Right cardiac atrium (tissue), 5 donors: ENCODE data around the gene PPP1R15B. TPM values are rescaled to one million over a fixed set of nuclear protein-coding genes. Genes with fewer than 3 reads are reported as not detected.
A peak's percentile ranks its signal among the peaks of the same experiment; 100 is the strongest.

Experiments
- ATAC-seq, 2 donors: fragments of 200-7000 bp; cut with Tn5 transposase; one replicate each; pipeline versions ENCODE4 v1.8.0 to v1.9.1; 2020; ENCODE audit warnings: moderate library complexity in 2 of 2, mild to moderate bottlenecking in 1 of 2
- DNase-seq, 3 donors: peaks; one replicate each; pipeline ENCODE4 v3.0.0-alpha.2; 2020
- H3K27ac ChIP-seq: one replicate; pipeline ENCODE4 v1.5.1; 2013; ENCODE audit warnings: mild to moderate bottlenecking, low read length, control low read depth, moderate library complexity
- H3K27me3 ChIP-seq: one replicate; pipeline ENCODE4 v1.6.1; 2013; ENCODE audit not compliant: control insufficient read depth, insufficient read depth
- H3K4me1 ChIP-seq: one replicate; pipeline ENCODE4 v1.6.1; 2013; ENCODE audit warnings: low read length; ENCODE audit not compliant: control insufficient read depth, insufficient read depth
- H3K4me3 ChIP-seq: one replicate; pipeline ENCODE4 v1.5.1; 2013; ENCODE audit warnings: low read length, control low read depth
- H3K9me3 ChIP-seq: one replicate; pipeline ENCODE4 v1.6.1; 2013; ENCODE audit warnings: low read length; ENCODE audit not compliant: control insufficient read depth
- WGBS: extraction: QIAGEN DNeasy Blood & Tissue Kit; methylation state at CpG from one replicate; pipeline ENCODE4 v1.1.7; 2013; 5-methylcytosine and 5-hydroxymethylcytosine counted together
- intact Hi-C, 4 donors: fragments of 100-400 bp; cut with DNase I; formaldehyde crosslinking; loops; one replicate each; pipeline versions ENCODE4 v1.11.0 to v1.14.0; 2022 to 2023
- long read RNA-seq, 4 donors: library from polyadenylated mRNA; unstranded; transcript quantifications; one replicate each; pipeline ENCODE4 v2.0.0, GENCODE V29; 2020 to 2021
- polyA plus RNA-seq: library from polyadenylated mRNA; stranded (reverse); fragments of 200-250 nt; gene quantifications from one replicate; pipeline ENCODE4 v1.2.3, GENCODE V29; 2013
- total RNA-seq, 4 donors: library from RNA; stranded (reverse); fragmentation: NEBNext Ultra II Directional; extraction: Animal tissue kit (Norgen Biotek cat#: 25700); gene quantifications; one replicate each; pipeline ENCODE4 v1.2.1, GENCODE V29; 2021
- donor health status: healthy with polysubstance abuse.
- donor health status: DM: no; HTN: yes; CAD: no.
- donor health status: DM: no; HTN: no; CAD: no.
- donor health status: DM: no; HTN: yes; CAD: no; lungs with severe emphysema.
- donor health status: DM: yes; HTN: yes; CAD: no.

Gene PPP1R15B
- total RNA-seq, result 10 to 100 TPM; 20.0 to 36.3 (median 23.9) TPM
- polyA plus RNA-seq, result 14.2 TPM
- long read RNA-seq, donor 1, full-length matches to known transcripts, result 16 of 18 reads
- long read RNA-seq, donor 1, partial matches to known transcripts, result 0 of 18 reads
- long read RNA-seq, donor 1, other reads (novel, unspliced or antisense), result 2 of 18 reads
- long read RNA-seq, donor 2, full-length matches to known transcripts, result 7 of 7 reads
- long read RNA-seq, donor 2, partial matches to known transcripts, result 0 of 7 reads
- long read RNA-seq, donor 2, other reads (novel, unspliced or antisense), result 0 of 7 reads
- long read RNA-seq, donor 3, full-length matches to known transcripts, result 40 of 44 reads
- long read RNA-seq, donor 3, partial matches to known transcripts, result 0 of 44 reads
- long read RNA-seq, donor 3, other reads (novel, unspliced or antisense), result 4 of 44 reads
- long read RNA-seq, donor 4, full-length matches to known transcripts, result 10 of 10 reads
- long read RNA-seq, donor 4, partial matches to known transcripts, result 0 of 10 reads
- long read RNA-seq, donor 4, other reads (novel, unspliced or antisense), result 0 of 10 reads

- peak within 1 kb of the TSS; percentile 99 for H3K27ac ChIP-seq
- peak; percentile 97 to 99 (median 98) for DNase-seq
- intact Hi-C loops, result no loop called here
- H3K4me1 ChIP-seq, result no peaks in the 10 kb centered on the region
- peak; percentile 94 to 95 for ATAC-seq
- H3K9me3 ChIP-seq, result no peaks in the 10 kb centered on the region
- WGBS, result under 1% methylated on average over 68 of the region's 69 CpGs
- H3K27me3 ChIP-seq, result no peaks in the 10 kb centered on the region
- H3K4me3 ChIP-seq, result peak within 1 kb of the TSS; percentile 93
Measured at GRCh38 chr1:204411451-204412204, at the start of gene PPP1R15B. Gene PPP1R15B (minus strand): TSS chr1:204411817. CDS start chr1:204411411, 406 bp downstream.

DNA sequence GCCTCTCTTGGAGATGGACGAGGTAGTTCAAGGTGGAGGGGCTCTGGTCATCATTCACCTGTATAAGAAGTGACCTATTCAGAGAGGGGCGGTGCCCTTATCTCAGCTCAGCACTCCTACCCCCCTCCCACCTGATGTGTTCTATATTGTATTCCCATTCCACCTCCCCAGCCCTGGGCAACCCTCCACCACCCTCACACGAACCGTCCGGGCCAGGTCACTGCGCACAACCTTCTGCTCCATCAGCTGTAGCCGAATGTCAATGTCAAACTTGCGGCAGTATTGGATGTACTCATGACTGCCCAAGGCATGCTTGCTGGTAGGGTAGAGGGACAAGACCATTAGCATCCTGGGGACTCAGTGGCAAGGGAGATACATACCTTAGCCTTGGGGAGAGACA is 48.7 kb upstream of the PPP1R15B start:
- Histone ChIP-seq H3K9me3 (no peaks in the 10 kb centered on the region), H3K27ac (no peak overlapping the region), H3K27me3 (no peaks in the 10 kb centered on the region), H3K4me1 (peaks cover 33% of the 10 kb centered on the region), H3K4me3 (no peak overlapping the region)
- 95% methylated on average over 8 of the region's 8 CpGs for WGBS
- no peak for DNase-seq
- intact Hi-C loops, result loop anchor here in 1 of 4 donors (5.0 kb wide), 1 partner anchor 37 kb away; no protein-coding TSS in a partner anchor
- ATAC-seq, result no peak

GRCh38 chr1:204459706-204460105 is 48.1 kb upstream of the PPP1R15B start:
- DNase-seq, result no peak

GRCh38 chr1:204457666-204458065 is 46.0 kb upstream of the PPP1R15B start:
- Histone ChIP-seq H3K4me3 (no peak overlapping the region), H3K27ac (no peak overlapping the region), H3K9me3 (no peaks in the 10 kb centered on the region), H3K4me1 (peaks cover 12% of the 10 kb centered on the region), H3K27me3 (no peaks in the 10 kb centered on the region)
- no peak for DNase-seq
- ATAC-seq, result no peak
- 87% methylated on average over 5 of the region's 5 CpGs for WGBS
- intact Hi-C loops, result no loop called here

More at GRCh38 chr1:204459706-204460105, 48.1 kb upstream of the PPP1R15B start:
- no peaks in the 10 kb centered on the region for H3K27me3 ChIP-seq
- no peaks in the 10 kb centered on the region for H3K9me3 ChIP-seq
- ATAC-seq, result no peak
- peaks cover 29% of the 10 kb centered on the region for H3K4me1 ChIP-seq
- H3K4me3 ChIP-seq, result no peak overlapping the region
- intact Hi-C loops, result loop anchor here in 1 of 4 donors (5.0 kb wide), 1 partner anchor 38 kb away; no protein-coding TSS in a partner anchor
- H3K27ac ChIP-seq, result no peak overlapping the region
- WGBS, result 73% methylated on average over 4 of the region's 4 CpGs

GRCh38 chr1:204456826-204457442 is 45.3 kb upstream of the PPP1R15B start:
- no peak overlapping the region for H3K4me3 ChIP-seq
- intact Hi-C loops, result no loop called here
- H3K9me3 ChIP-seq, result no peaks in the 10 kb centered on the region
- H3K27me3 ChIP-seq, result no peaks in the 10 kb centered on the region
- peaks cover 10% of the 10 kb centered on the region for H3K4me1 ChIP-seq
- H3K27ac ChIP-seq, result peak overlapping the region; percentile 27
- WGBS, result 52% methylated on average over 11 of the region's 11 CpGs
- peak; percentile 55 to 82 for ATAC-seq
- peak; percentile 56 to 80 (median 63) for DNase-seq

- DNase-seq (no peak), ATAC-seq (no peak)
- Histone ChIP-seq H3K27me3 (no peaks in the 10 kb centered on the region), H3K4me3 (no peak overlapping the region), H3K9me3 (no peaks in the 10 kb centered on the region), H3K27ac (no peak overlapping the region), H3K4me1 (peaks cover 10% of the 10 kb centered on the region)
- WGBS, result 96% methylated on average over 9 of the region's 9 CpGs
- intact Hi-C loops, result no loop called here
Measured at GRCh38 chr1:204455831-204456145, 44.2 kb upstream of the PPP1R15B start.

GRCh38 chr1:204455063-204455830 is 43.6 kb upstream of the PPP1R15B start:
- intact Hi-C loops, result no loop called here
- H3K27ac ChIP-seq, result peak overlapping the region; percentile 45
- H3K4me3 ChIP-seq, result no peak overlapping the region
- H3K9me3 ChIP-seq, result no peaks in the 10 kb centered on the region
- 70% methylated on average over 18 of the region's 18 CpGs for WGBS
- peaks cover 10% of the 10 kb centered on the region for H3K4me1 ChIP-seq
- no peak for DNase-seq
- no peaks in the 10 kb centered on the region for H3K27me3 ChIP-seq
- no peak for ATAC-seq

- H3K4me3 ChIP-seq, result no peak overlapping the region
- no peaks in the 10 kb centered on the region for H3K9me3 ChIP-seq
- intact Hi-C loops, result loop anchor here in 1 of 4 donors (5.0 kb wide), 1 partner anchor 38 kb away; the partner anchor contains the start of gene PIK3C2B
- ATAC-seq, result no peak
- peaks cover 11% of the 10 kb centered on the region for H3K4me1 ChIP-seq
- DNase-seq, result no peak
- 82% methylated on average over 4 of the region's 4 CpGs for WGBS
- peak overlapping the region; percentile 45 for H3K27ac ChIP-seq
- H3K27me3 ChIP-seq, result no peaks in the 10 kb centered on the region
Measured at GRCh38 chr1:204454476-204454875, 42.9 kb upstream of the PPP1R15B start.

- DNase-seq (no peak), ATAC-seq (no peak)
- intact Hi-C loops, result loop anchor here in 1 of 4 donors (5.0 kb wide), 1 partner anchor 39 kb away; the partner anchor contains the start of gene PIK3C2B
- Histone ChIP-seq H3K27ac (no peak overlapping the region), H3K27me3 (no peaks in the 10 kb centered on the region), H3K9me3 (no peaks in the 10 kb centered on the region), H3K4me1 (peaks cover 13% of the 10 kb centered on the region), H3K4me3 (no peak overlapping the region)
- 60% methylated on average over 8 of the region's 8 CpGs for WGBS
Measured at GRCh38 chr1:204453141-204453772, 41.6 kb upstream of the PPP1R15B start.
